Mesenchymal stem cell (in vitro differentiated cells and primary cell): ENCODE data around the gene OPTC.

Experiments
- DNase-seq: peaks from one replicate; pipeline ENCODE4 v3.0.0-alpha.2; 2013
- H2AFZ ChIP-seq: one replicate; pipeline ENCODE4 v1.6.1; 2013; ENCODE audit warnings: low read depth, mild to moderate bottlenecking, control low read depth, inconsistent platforms, low read length, moderate library complexity
- H2AK5ac ChIP-seq: 2 replicates; pipeline ENCODE4 v1.6.1; 2013; ENCODE audit warnings: low read length, moderate library complexity, mild to moderate bottlenecking, inconsistent platforms; ENCODE audit not compliant: severe bottlenecking
- H2BK120ac ChIP-seq: one replicate; pipeline ENCODE4 v1.6.1; 2013; ENCODE audit warnings: low read depth, mild to moderate bottlenecking, inconsistent platforms, low read length, moderate library complexity
- H2BK12ac ChIP-seq, 2 experiments: one replicate each; pipeline ENCODE4 v1.6.1; 2013; ENCODE audit warnings: inconsistent platforms in 2 of 2, low read length in 2 of 2, mild to moderate bottlenecking in 2 of 2, moderate library complexity in 2 of 2, control low read depth in 1 of 2
- H2BK15ac ChIP-seq: one replicate; pipeline ENCODE4 v1.6.1; 2013; ENCODE audit warnings: mild to moderate bottlenecking, low read depth, inconsistent platforms; ENCODE audit not compliant: poor library complexity, severe bottlenecking
- H2BK5ac ChIP-seq: 2 replicates; pipeline ENCODE4 v1.6.1; 2013; ENCODE audit warnings: low read depth, mild to moderate bottlenecking, low read length, control low read depth, inconsistent platforms; ENCODE audit not compliant: poor library complexity, severe bottlenecking
- H3K14ac ChIP-seq, 2 experiments: one replicate each; pipeline ENCODE4 v1.6.1; 2013; ENCODE audit warnings: inconsistent platforms in 2 of 2, low read length in 2 of 2, control low read depth in 1 of 2, mild to moderate bottlenecking in 1 of 2, moderate library complexity in 1 of 2
- H3K18ac ChIP-seq, 2 experiments: one replicate each; pipeline ENCODE4 v1.6.1; 2013; ENCODE audit warnings: inconsistent platforms in 2 of 2, low read length in 2 of 2, control low read depth in 1 of 2, low read depth in 1 of 2, mild to moderate bottlenecking in 1 of 2
- H3K23ac ChIP-seq, 2 experiments: one replicate each; pipeline ENCODE4 v1.6.1; 2013; ENCODE audit warnings: inconsistent platforms in 2 of 2, low read length in 2 of 2, mild to moderate bottlenecking in 2 of 2, moderate library complexity in 2 of 2, control low read depth in 1 of 2
- H3K27ac ChIP-seq: 2 replicates; pipeline ENCODE4 v1.5.1; 2013; ENCODE audit warnings: mild to moderate bottlenecking, moderate library complexity, low read length, control low read depth, inconsistent platforms; ENCODE audit not compliant: poor library complexity, severe bottlenecking
- H3K27me3 ChIP-seq, 2 experiments: 2 replicates each; pipeline versions ENCODE4 v1.6.1 to v1.7.0; 2013; ENCODE audit warnings: low read length in 2 of 2, mild to moderate bottlenecking in 2 of 2, moderate library complexity in 2 of 2, control low read depth in 1 of 2, inconsistent platforms in 1 of 2; ENCODE audit not compliant: control insufficient read depth in 1 of 2, insufficient read depth in 1 of 2
- H3K36me3 ChIP-seq, 2 experiments: 2 replicates each; pipeline versions ENCODE4 v1.6.1 to v1.7.0; 2013; ENCODE audit warnings: low read length in 2 of 2, control low read depth in 1 of 2, inconsistent platforms in 1 of 2, low read depth in 1 of 2, mild to moderate bottlenecking in 1 of 2; ENCODE audit not compliant: insufficient read depth in 2 of 2, control insufficient read depth in 1 of 2
- H3K4ac ChIP-seq, 2 experiments: one replicate each; pipeline ENCODE4 v1.6.1; 2013; ENCODE audit warnings: inconsistent platforms in 2 of 2, low read length in 2 of 2, mild to moderate bottlenecking in 2 of 2, moderate library complexity in 2 of 2, control low read depth in 1 of 2, low read depth in 1 of 2
- H3K4me1 ChIP-seq: 2 replicates; pipeline ENCODE4 v1.6.1; 2013; ENCODE audit warnings: low read depth, low read length, control low read depth; ENCODE audit not compliant: control insufficient read depth, insufficient read depth
- H3K4me2 ChIP-seq: 2 replicates; pipeline ENCODE4 v1.6.1; 2013; ENCODE audit warnings: low read length, mild to moderate bottlenecking, inconsistent platforms; ENCODE audit not compliant: poor library complexity, severe bottlenecking
- H3K4me3 ChIP-seq, 2 experiments: 2 replicates each; pipeline versions ENCODE4 v1.5.1 to v1.7.0; 2013; ENCODE audit warnings: low read length in 2 of 2, mild to moderate bottlenecking in 2 of 2, control low read depth in 1 of 2, low read depth in 1 of 2; ENCODE audit not compliant: insufficient read depth in 1 of 2
- H3K79me1 ChIP-seq: replicated peaks from 2 replicates; pipeline ENCODE4 v1.6.1; 2013; ENCODE audit warnings: mild to moderate bottlenecking, control low read depth, low read length, inconsistent platforms; ENCODE audit not compliant: poor library complexity, severe bottlenecking
- H3K9ac ChIP-seq: 2 replicates; pipeline ENCODE4 v1.7.0; 2013; ENCODE audit warnings: mild to moderate bottlenecking, low read length, moderate library complexity
- H3K9me3 ChIP-seq: 2 replicates; pipeline ENCODE4 v1.7.0; 2013; ENCODE audit warnings: mild to moderate bottlenecking, low read length; ENCODE audit not compliant: control insufficient read depth
- H4K8ac ChIP-seq: one replicate; pipeline ENCODE4 v1.6.1; 2013; ENCODE audit warnings: inconsistent platforms, mild to moderate bottlenecking, low read length, moderate library complexity
- H4K91ac ChIP-seq: one replicate; pipeline ENCODE4 v1.6.1; 2013; ENCODE audit warnings: mild to moderate bottlenecking, low read length, inconsistent platforms
- WGBS: methylation state at CpG from one replicate; pipeline ENCODE4 v1.1.7; 2013; ENCODE audit warnings: mixed read lengths; 5-methylcytosine and 5-hydroxymethylcytosine counted together

Gene OPTC

DNA sequence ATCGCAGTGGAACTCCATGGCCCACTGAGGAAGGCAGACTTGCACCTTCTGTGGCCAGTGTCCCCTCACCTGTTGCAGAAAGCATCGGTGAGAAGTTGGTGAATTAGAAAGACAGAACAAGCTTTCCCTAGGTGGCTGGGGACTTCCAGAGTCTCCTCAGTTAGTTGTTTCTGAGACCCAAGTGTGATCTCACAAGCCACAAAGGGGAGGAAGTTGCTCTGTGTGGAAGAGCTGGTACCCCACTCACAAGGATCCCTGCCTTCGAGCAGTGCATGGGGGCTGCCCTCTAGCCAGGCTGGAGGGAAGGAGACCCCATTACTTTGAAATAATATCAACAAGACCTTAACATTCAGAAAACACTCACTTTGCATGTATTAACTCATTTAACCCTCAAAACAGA lies 16.2 kb upstream of the OPTC start:
- Histone ChIP-seq H3K27ac (no peak overlapping the region), H3K23ac (no peak overlapping the region), H3K4me1 (peaks cover 7% of the 10 kb centered on the region), H3K4ac (peak overlapping the region in 1 of 2 experiments; percentile 24), H3K9me3 (no peaks in the 10 kb centered on the region), H3K4me2 (no peak overlapping the region), H3K18ac (no peak overlapping the region), H3K27me3 (peaks cover 0 to 55% of the 10 kb centered on the region in 2 experiments), H3K14ac (no peak overlapping the region), H4K91ac (no peak overlapping the region), H2BK12ac (no peak overlapping the region), H2AFZ (no peak overlapping the region), H2BK15ac (peak overlapping the region; percentile 26), H3K36me3 (no peaks in the 10 kb centered on the region), H4K8ac (no peak overlapping the region), H2BK120ac (no peak overlapping the region), H3K79me1 (no peaks in the 10 kb centered on the region), H3K4me3 (no peak overlapping the region), H3K9ac (no peak overlapping the region), H2BK5ac (no peak overlapping the region), H2AK5ac (no peak overlapping the region)
- WGBS = 99% methylated on average over 3 of the region's 3 CpGs
- DNase-seq = no peak

GRCh38 chr1:203478231-203478630 lies 15.7 kb upstream of the OPTC start:
- Histone ChIP-seq H3K4me2 (no peak overlapping the region), H2BK5ac (no peak overlapping the region), H4K91ac (no peak overlapping the region), H3K27ac (no peak overlapping the region), H3K27me3 (peaks cover 0 to 54% of the 10 kb centered on the region in 2 experiments), H2AFZ (no peak overlapping the region), H3K9me3 (no peaks in the 10 kb centered on the region), H3K23ac (no peak overlapping the region), H2BK15ac (no peak overlapping the region), H3K79me1 (no peaks in the 10 kb centered on the region), H2BK12ac (no peak overlapping the region), H3K4me3 (no peak overlapping the region), H2BK120ac (no peak overlapping the region), H3K18ac (no peak overlapping the region), H3K4ac (no peak overlapping the region), H3K4me1 (peaks cover 7% of the 10 kb centered on the region), H3K14ac (no peak overlapping the region), H3K9ac (no peak overlapping the region), H3K36me3 (no peaks in the 10 kb centered on the region), H2AK5ac (no peak overlapping the region), H4K8ac (no peak overlapping the region)
- peak; percentile 38 for DNase-seq
- WGBS = 71% methylated on average over 2 of the region's 3 CpGs

- Histone ChIP-seq H4K8ac (no peak overlapping the region), H3K27me3 (peaks cover 0 to 46% of the 10 kb centered on the region in 2 experiments), H3K4me2 (no peak overlapping the region), H3K79me1 (no peaks in the 10 kb centered on the region), H3K18ac (no peak overlapping the region), H3K4me1 (peaks cover 7% of the 10 kb centered on the region), H2AFZ (no peak overlapping the region), H2BK12ac (peak overlapping the region; percentile 8 to 21), H2AK5ac (no peak overlapping the region), H2BK5ac (no peak overlapping the region), H4K91ac (peak overlapping the region; percentile 46), H2BK15ac (no peak overlapping the region), H3K4ac (no peak overlapping the region), H3K4me3 (no peak overlapping the region), H3K27ac (no peak overlapping the region), H3K14ac (peak overlapping the region in 1 of 2 experiments; percentile 23), H3K23ac (no peak overlapping the region), H3K9ac (no peak overlapping the region), H3K9me3 (no peaks in the 10 kb centered on the region), H3K36me3 (peaks cover 0 to 7% of the 10 kb centered on the region in 2 experiments), H2BK120ac (no peak overlapping the region)
- DNase-seq = peak; percentile 10
- WGBS = 90% methylated on average over 5 of the region's 5 CpGs
Observed at GRCh38 chr1:203478986-203479385, 15.0 kb upstream of the OPTC start.

GRCh38 chr1:203479646-203480045 lies 14.3 kb upstream of the OPTC start:
- H3K4me2 ChIP-seq = no peak overlapping the region
- H2BK12ac ChIP-seq = no peak overlapping the region
- DNase-seq = peak; percentile 65
- peak overlapping the region in 1 of 2 experiments; percentile 54 for H3K4me3 ChIP-seq
- H3K4ac ChIP-seq = no peak overlapping the region
- H2AFZ ChIP-seq = no peak overlapping the region
- H3K27ac ChIP-seq = no peak overlapping the region
- H3K9ac ChIP-seq = peak overlapping the region; percentile 42
- no peak overlapping the region for H3K14ac ChIP-seq
- no peak overlapping the region for H2BK5ac ChIP-seq
- H4K91ac ChIP-seq = no peak overlapping the region
- no peak overlapping the region for H2BK15ac ChIP-seq
- H2BK120ac ChIP-seq = no peak overlapping the region
- peaks cover 0 to 44% of the 10 kb centered on the region in 2 experiments for H3K27me3 ChIP-seq
- H3K9me3 ChIP-seq = no peaks in the 10 kb centered on the region
- H2AK5ac ChIP-seq = no peak overlapping the region
- peaks cover 0 to 11% of the 10 kb centered on the region in 2 experiments for H3K36me3 ChIP-seq
- H3K79me1 ChIP-seq = no peaks in the 10 kb centered on the region
- no peak overlapping the region for H4K8ac ChIP-seq
- H3K18ac ChIP-seq = no peak overlapping the region
- WGBS = 65% methylated on average over 2 of the region's 2 CpGs
- peaks cover 7% of the 10 kb centered on the region for H3K4me1 ChIP-seq
- H3K23ac ChIP-seq = no peak overlapping the region
